SW480 (cell line): ENCODE data around the gene RB1.
A peak's percentile ranks its signal among the peaks of the same experiment; 100 is the strongest.

Experiments
- DNase-seq: peaks from one replicate; pipeline ENCODE4 v3.0.0-alpha.2; 2016; ENCODE audit warnings: low spot score

RB1 gene

GRCh38 chr13:48303359-48304142, at the start of gene RB1:
Gene RB1, plus strand, starts transcription at chr13:48303751. Its CDS starts 162 bp downstream, at chr13:48303913.
- peak; percentile 90 for DNase-seq

- no peak for DNase-seq
Measured at GRCh38 chr13:48253849-48254248, 49.7 kb upstream of the RB1 start.

DNA sequence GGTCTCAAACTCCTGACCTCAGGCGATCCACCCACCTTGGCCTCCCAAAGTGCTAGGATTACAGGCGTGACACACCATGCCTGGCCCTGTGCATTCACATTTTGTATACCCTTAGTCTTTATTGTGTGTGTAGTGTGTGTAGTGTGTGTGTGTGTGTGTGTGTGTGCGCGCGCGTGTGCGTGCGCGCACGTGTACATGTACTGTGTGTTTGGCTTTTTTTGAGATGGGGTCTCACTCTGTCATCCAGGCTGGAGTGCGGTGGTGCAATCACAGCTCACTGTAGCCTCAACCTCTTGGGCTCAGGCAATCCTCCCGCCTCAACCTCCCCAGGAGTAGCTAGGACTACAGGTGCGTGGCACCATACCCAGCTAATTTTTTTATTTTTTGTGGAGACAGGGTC, 48.5 kb upstream of the RB1 start:
- no peak for DNase-seq

DNA sequence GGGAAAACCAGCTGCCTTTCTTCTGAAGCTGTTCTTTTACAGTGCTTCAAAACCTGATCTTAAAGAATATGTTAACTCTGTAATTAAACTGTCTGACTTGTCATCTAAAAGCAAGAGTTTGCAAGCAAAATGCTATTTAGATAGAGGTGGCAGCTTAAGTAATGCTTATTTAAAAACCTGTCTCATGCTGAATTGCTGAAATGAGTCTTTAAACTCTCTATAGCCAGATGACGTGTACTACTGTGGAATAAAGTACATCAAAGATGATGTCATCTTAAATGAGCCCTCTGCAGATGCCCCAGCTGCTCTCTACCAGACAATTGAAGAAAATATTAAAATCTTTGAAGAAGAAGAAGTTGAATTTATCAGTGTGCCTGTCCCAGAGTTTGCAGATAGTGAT, 47.6 kb upstream of the RB1 start:
- DNase-seq, result no peak

DNA sequence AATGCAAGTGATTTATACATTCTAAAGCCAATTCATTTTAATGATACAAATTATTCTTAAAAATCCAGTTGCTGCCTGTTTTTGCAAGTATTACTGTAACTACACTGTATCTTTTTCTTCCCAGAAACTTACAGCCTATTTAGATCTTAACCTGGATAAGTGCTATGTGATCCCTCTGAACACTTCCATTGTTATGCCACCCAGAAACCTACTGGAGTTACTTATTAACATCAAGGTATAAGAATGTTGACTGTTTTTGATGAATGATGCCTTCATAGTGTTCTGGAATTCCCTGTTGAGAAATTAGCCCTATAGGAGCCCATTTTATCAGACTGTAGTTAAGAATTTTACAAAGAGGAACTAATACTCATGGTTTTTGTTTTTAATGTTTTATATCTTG, 45.5 kb upstream of the RB1 start:
- no peak for DNase-seq

- no peak for DNase-seq
Measured at GRCh38 chr13:48258430-48258829, 45.1 kb upstream of the RB1 start.

- DNase-seq, result no peak
Measured at GRCh38 chr13:48260970-48261369, 42.6 kb upstream of the RB1 start.

GRCh38 chr13:48263196-48263595, 40.4 kb upstream of the RB1 start:
- DNase-seq, result peak; percentile 1

GRCh38 chr13:48264058-48264457, 39.5 kb upstream of the RB1 start:
- DNase-seq, result no peak

GRCh38 chr13:48265217-48265815, 38.2 kb upstream of the RB1 start:
- no peak for DNase-seq

DNA sequence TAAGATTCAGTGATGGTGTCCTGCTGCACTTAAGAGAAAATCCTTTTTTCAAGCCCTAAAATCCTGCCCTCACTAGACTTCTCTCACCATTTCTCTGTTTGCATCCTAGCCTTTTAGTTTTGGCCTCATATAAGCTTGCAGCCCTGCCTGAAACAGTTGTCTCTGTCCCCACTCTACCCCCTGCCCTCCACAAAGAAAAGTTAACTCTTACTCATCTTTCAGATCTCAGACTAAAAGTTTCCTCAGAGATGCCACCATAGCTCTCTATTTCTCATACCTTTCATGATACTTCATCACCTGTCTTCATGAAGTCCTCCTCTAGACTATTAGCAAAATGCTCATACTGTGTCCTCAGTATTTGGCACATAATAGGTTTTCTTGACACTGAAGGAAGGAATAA, 37.4 kb upstream of the RB1 start:
- no peak for DNase-seq

GRCh38 chr13:48266701-48267639, 36.6 kb upstream of the RB1 start:
- no peak for DNase-seq

GRCh38 chr13:48268019-48268418, 35.5 kb upstream of the RB1 start:
- no peak for DNase-seq

GRCh38 chr13:48273346-48273745, 30.2 kb upstream of the RB1 start:
- DNase-seq, result no peak

- DNase-seq, result no peak
Measured at GRCh38 chr13:48275507-48275906, 28.0 kb upstream of the RB1 start.

DNA sequence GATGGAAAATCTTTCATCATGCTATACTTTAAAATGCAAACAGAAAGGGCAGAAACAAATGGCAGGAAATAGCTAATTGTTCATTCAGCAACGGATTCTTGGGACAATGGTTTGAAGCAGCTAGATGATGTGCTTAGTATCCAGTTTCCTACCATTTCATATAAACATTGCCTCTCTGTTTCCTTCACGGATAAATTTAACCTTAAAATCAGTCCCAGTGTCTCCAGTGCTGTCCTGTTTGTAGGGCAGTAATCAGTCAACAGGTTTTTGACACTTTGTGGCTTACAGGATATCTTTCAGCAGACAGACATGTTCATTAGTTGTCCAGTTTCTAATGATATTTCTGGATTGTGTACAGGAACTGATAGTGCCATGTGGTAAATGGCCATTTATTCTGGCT, 24.7 kb upstream of the RB1 start:
- no peak for DNase-seq

- no peak for DNase-seq
Measured at GRCh38 chr13:48281556-48281955, 22.0 kb upstream of the RB1 start.

DNA sequence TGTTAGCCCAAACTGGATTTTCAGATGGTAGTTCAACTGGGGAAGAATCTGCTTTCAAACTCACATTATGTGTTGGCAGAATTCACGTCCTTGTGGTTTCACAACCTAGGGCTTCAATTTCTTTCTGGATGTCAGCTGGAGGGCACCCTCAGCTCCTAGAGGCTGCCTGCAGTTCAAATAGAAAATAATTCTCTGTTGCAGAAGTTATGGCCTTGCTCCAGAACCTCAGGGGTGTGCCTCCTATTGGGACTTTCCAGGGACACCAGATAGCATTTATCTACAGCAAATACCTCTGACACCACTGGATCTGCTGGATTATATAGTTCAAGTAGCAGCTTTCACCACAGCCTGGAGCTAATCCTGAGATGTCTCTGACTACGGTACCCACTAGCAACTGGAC, 11.8 kb upstream of the RB1 start:
- no peak for DNase-seq

GRCh38 chr13:48292650-48293049, 10.9 kb upstream of the RB1 start:
- DNase-seq, result no peak

DNA sequence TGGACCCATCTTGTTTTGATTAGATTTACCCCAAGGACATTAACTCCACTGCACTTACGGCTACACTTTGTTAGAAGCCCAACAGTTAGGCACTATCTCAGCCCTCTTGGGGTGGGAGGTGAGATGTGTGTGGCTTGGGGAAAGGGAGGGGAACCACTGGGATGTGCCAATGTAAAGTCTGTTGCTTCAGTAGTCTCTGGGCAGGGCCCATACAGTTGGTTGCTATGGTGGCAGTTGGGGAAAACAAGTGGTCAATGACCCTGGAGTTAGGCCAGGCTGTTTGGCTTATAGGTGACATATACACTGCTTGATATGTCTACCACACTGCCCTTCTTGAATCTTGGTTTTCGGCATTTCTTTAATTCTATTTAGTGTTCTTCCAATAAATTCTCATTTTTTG, 8.9 kb upstream of the RB1 start:
- no peak for DNase-seq

- DNase-seq, result no peak
Measured at GRCh38 chr13:48295271-48295670, 8.3 kb upstream of the RB1 start.

DNA sequence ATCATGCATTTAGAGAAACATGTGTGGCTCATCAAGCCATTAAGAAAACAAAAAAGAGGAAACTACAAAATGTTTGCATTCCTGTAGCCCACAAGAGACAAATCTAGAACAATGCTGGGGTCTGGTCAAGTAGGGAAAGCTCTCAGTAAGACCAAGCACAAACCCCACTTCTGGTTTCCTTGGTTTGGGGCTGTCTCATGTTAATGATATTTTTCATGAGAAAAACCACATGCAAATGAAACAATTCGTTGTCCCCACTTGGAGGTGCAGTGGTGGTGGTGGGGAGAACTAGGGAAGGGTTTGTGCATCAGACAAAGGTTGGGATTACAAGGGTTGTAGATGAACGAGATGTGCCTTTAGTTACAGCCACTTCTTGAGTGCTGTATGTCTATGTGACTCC, 7.0 kb upstream of the RB1 start:
- no peak for DNase-seq
